Neutrophil (primary cell): Measurements from ENCODE around the gene NPC1L1.

Source experiments
- H3K27ac ChIP-seq: fragments of 200-600 bp; sonication (generic); 2 replicates; pipeline ENCODE4 v1.5.1; 2016; ENCODE audit warnings: mild to moderate bottlenecking, moderate library complexity
- H3K27me3 ChIP-seq: fragments of 200-600 bp; sonication (generic); 2 replicates; pipeline ENCODE4 v1.6.0; 2016; ENCODE audit warnings: mild to moderate bottlenecking
- H3K36me3 ChIP-seq: fragments of 200-600 bp; sonication (generic); 2 replicates; pipeline ENCODE4 v1.5.1; 2017
- H3K4me1 ChIP-seq, 2 experiments: fragments of 200-600 bp in 1 of 2; sonication (generic) in 1 of 2; 1 replicate in 1 of 2; 2 replicates in 1 of 2; pipeline versions ENCODE4 v1.5.1 to v1.6.1; 2013 to 2016; ENCODE audit warnings: low read depth in 1 of 2, low read length in 1 of 2, mild to moderate bottlenecking in 1 of 2, moderate library complexity in 1 of 2; ENCODE audit not compliant: control insufficient read depth in 1 of 2, insufficient read depth in 1 of 2
- H3K4me3 ChIP-seq, 2 experiments: fragments of 200-600 bp in 1 of 2; sonication (generic) in 1 of 2; 1 replicate in 1 of 2; 2 replicates in 1 of 2; pipeline ENCODE4 v1.5.1; 2013 to 2016; ENCODE audit warnings: low read depth in 1 of 2, low read length in 1 of 2, mild to moderate bottlenecking in 1 of 2, moderate library complexity in 1 of 2
- H3K9me3 ChIP-seq: fragments of 200-600 bp; sonication (generic); 2 replicates; pipeline ENCODE4 v1.5.1; 2016
- TF ChIP-seq, protein P1 (sequence below): fragments of 200-600 bp; sonication (generic); IDR thresholded peaks from 2 replicates; pipeline ENCODE4 v1.5.1; 2016; ENCODE audit warnings: antibody characterized with exemption

The NPC1L1 gene

DNA sequence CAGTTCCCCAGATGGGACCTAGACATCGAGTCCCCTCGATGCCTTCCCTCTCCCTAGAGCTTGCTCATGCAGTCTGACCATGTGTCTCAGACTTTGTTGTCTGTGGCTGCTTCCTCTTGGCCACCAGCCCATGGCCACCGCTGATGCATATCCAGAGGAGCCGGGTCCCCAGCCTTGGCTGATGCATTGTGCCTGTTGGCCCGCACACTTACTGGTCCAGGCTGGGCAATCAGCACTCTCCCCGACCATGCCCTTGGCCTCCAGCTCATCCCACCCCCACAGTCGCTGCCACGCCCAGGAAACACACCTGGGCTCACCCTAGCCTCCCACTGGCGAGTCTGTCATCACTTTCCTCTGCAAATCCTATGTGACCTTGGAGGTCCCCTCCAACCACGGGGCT, 10.1 kb downstream of the NPC1L1 start:
- TF ChIP-seq, protein P1, sequence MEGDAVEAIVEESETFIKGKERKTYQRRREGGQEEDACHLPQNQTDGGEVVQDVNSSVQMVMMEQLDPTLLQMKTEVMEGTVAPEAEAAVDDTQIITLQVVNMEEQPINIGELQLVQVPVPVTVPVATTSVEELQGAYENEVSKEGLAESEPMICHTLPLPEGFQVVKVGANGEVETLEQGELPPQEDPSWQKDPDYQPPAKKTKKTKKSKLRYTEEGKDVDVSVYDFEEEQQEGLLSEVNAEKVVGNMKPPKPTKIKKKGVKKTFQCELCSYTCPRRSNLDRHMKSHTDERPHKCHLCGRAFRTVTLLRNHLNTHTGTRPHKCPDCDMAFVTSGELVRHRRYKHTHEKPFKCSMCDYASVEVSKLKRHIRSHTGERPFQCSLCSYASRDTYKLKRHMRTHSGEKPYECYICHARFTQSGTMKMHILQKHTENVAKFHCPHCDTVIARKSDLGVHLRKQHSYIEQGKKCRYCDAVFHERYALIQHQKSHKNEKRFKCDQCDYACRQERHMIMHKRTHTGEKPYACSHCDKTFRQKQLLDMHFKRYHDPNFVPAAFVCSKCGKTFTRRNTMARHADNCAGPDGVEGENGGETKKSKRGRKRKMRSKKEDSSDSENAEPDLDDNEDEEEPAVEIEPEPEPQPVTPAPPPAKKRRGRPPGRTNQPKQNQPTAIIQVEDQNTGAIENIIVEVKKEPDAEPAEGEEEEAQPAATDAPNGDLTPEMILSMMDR, result no peak
- Histone ChIP-seq H3K9me3 (no peaks in the 10 kb centered on the region), H3K4me1 (no peaks in the 10 kb centered on the region), H3K36me3 (no peaks in the 10 kb centered on the region), H3K4me3 (no peak overlapping the region), H3K27me3 (no peaks in the 10 kb centered on the region), H3K27ac (no peak overlapping the region)

DNA sequence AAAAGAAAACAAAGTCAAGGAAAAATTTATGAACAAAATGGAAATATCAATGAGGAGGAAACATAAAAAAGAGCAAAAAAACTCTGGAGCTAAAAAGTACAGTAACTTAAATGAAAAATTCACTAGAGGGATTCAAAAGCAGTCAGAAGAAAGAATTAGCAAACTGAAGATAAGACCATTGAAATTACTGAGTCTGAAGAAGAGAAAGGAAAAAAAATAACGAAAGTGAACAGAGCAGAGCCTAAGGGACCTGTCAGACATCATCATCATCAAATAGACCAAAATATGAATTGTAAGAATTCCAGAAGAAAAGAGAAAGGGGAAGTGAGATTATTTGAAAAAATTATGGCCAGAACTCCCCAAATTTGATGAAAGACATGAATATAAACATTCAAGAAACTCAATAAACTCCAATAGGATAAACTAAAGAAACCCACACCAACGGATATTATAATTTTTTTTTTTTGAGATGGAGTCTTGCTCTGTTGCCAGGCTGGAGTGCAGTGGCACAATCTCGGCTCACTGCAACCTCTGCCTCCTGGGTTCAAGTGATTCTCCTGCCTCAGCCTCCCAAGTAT, 16.2 kb downstream of the NPC1L1 start:
- TF ChIP-seq, protein P1, result no peak
- peaks cover 5% of the 10 kb centered on the region for H3K27me3 ChIP-seq

DNA sequence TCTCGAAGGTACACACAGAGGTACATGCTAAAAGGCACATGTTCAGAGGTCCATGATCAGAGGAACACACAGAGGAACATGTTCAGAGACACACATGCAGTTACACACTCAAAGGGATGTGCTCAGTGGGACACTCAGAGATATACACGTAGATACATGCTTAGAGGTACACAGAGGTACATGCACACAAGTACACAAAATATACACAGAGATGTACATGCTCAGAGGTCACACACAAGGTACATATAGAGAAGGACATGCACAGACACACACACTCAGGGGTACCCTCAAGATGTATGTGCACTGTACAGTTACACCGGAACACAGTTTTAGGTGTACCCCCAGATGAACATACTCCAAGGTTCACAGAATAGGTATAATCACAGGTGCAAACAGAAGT, 18.8 kb downstream of the NPC1L1 start:
- Histone ChIP-seq H3K9me3 (no peaks in the 10 kb centered on the region), H3K4me3 (no peak overlapping the region), H3K4me1 (no peaks in the 10 kb centered on the region), H3K36me3 (no peaks in the 10 kb centered on the region), H3K27me3 (peaks cover 5% of the 10 kb centered on the region), H3K27ac (no peak overlapping the region)
- TF ChIP-seq, protein P1, result no peak

More for the DNA sequence above, 16.2 kb downstream of the NPC1L1 start:
- H3K27ac ChIP-seq, result no peak overlapping the region
- H3K4me3 ChIP-seq, result no peak overlapping the region
- no peaks in the 10 kb centered on the region for H3K9me3 ChIP-seq
- no peaks in the 10 kb centered on the region for H3K4me1 ChIP-seq
- H3K36me3 ChIP-seq, result no peaks in the 10 kb centered on the region

DNA sequence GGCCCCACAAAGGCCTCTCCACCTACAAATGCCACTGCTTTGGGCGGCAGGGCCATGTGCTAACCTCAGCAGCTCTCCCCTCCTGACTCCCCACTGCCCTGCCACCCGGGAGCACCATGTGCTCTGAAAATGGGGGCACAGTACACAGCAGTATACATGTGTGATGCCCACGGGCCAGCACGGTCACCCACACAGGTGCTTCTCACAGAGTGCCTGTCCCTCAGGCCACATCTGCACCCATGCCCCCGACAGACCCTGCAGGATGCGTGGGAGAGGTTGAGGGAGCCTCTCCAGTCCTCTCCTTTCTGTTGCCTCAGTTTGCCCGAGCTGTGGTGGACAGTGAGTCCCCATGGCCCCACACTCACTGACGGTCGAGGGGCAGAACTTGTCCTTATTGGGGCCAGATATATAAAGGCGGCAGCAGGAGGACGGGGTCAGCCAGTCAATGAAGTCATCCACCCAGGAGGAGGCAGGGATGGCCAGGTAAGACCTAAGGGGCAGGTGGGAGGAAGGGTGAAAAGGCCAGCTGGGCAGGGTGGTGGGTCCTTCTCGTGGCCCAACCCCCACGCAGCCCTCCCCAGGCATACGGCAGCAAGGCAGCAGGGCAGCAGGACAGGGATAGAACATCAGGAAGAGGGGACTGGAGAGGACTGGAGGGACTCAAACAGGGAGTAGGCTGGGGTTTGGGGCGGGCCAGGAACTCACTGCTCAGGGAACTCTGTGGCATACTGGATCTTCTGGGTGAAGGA, 19.6 kb downstream of the NPC1L1 start:
- Histone ChIP-seq H3K9me3 (no peaks in the 10 kb centered on the region), H3K4me1 (no peaks in the 10 kb centered on the region), H3K36me3 (no peaks in the 10 kb centered on the region), H3K27ac (no peak overlapping the region), H3K27me3 (peaks cover 5% of the 10 kb centered on the region), H3K4me3 (no peak overlapping the region)
- TF ChIP-seq, protein P1, result no peak

DNA sequence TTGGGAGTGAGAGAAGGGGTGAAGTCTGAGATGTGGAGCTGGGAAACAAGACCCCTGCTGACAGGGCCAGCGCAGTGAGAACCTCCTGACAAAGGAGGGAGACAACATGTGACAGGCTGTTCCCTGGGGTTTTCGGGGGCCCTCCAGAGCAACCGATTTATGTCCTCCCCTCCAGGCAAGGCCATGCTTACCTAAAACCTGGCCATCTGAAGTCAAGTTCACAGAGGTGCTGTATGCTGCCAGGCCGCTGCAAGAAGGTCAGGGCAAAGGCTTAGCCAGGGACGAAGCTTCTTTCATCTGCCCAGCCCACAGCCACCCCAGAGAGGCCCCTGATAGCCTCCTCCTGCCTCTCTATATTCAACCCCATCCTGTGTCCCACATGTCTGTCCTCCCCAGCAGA, 20.6 kb downstream of the NPC1L1 start:
- no peaks in the 10 kb centered on the region for H3K9me3 ChIP-seq
- H3K36me3 ChIP-seq, result no peaks in the 10 kb centered on the region
- no peak overlapping the region for H3K4me3 ChIP-seq
- H3K4me1 ChIP-seq, result no peaks in the 10 kb centered on the region
- TF ChIP-seq, protein P1, result no peak
- H3K27me3 ChIP-seq, result peaks cover 5% of the 10 kb centered on the region
- H3K27ac ChIP-seq, result no peak overlapping the region
